Stimulated activated CD8-positive, alpha-beta memory T cell treated with anti-CD3 and anti-CD28 coated beads, Interleukin-15, amount 100 ng/mL, for 4 hours (primary cell): Measurements from ENCODE around the gene MYO1A.

Experiments used
- DNase-seq, 2 donors: peaks; one replicate each; pipeline ENCODE4 v3.0.0-alpha.2; 2020; ENCODE audit warnings: low read depth in 2 of 2

MYO1A gene

GRCh38 chr12:57049890-57050289, at the start of gene MYO1A:
Gene MYO1A, minus strand, starts transcription at chr12:57050129. Its CDS starts 1,806 bp downstream, at chr12:57048323.
- no peak for DNase-seq

GRCh38 chr12:57099047-57099714, 49.3 kb upstream of the MYO1A start:
- no peak for DNase-seq

DNA sequence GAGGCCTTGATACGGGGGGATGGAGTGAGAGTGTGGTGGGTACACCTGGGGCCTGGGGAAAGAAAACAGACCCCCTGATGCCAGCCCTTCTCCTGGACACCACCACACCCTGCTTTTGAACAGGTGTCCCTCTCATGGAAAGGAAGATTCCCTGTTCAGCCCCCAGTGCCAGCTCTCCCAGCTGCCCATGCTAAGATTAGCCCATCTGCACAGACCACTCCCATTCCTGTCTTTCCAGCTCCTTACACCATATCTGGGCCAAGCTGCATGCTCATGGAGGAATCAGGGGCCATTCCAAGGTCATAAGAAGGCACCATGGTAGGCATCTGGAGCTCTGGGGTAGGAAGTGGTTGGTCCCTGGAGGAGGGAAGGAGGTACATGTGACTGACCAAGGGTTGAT, 48.6 kb upstream of the MYO1A start:
- no peak for DNase-seq

DNA sequence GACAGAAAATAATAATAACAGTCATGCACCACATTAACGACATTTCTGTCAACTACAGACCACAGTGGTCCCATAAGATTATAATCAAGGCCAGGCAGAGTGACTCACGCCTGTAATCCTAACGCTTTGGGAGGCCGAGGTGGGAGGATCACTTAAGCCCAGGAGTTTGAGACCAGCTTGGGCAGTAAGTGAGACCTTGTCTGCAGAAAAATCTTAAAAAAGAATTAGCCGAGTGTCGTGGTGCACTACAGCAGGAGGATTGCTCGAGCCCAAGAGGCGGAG, 47.6 kb upstream of the MYO1A start:
- DNase-seq = no peak

DNA sequence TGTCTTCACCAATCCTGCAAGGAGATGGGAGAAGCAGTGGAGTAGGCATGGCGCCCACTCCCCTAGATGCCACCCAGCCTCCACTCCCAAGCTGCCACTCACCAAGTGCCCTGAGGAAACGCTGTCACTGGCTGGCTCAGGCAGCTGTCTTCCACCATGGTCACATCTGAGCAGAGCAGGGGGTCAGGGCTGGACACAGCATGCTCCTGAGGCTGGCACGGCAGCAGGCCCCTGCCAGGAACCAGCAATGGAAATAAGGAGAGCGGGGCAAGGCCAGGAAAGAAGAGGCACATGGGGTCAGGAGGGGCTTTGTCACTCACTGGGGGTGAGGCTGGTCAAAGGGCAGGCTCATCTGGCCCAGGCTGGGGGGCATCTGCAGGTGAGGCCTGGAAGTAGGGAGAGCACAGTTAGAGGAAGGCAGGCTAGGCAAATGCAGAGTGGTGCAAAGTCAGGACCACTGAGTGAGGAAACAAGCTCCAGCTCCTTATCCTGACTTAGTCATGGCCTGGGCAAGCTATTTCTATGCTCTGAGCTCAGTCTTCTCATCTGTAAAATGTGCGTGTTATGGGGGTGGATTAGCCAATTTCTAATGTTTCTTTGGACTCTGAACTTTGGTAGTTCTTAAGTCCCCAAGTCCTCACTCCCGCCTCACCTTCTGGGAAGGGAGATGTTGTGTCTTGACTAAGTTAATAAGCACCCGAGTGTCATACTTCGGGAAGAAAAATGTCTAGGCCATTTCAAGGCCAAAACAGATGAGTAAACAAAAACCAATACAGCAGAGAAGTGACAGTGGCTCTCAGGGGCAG, 47.0 kb upstream of the MYO1A start:
- no peak for DNase-seq

GRCh38 chr12:57096099-57096572, 46.2 kb upstream of the MYO1A start:
- no peak for DNase-seq

DNA sequence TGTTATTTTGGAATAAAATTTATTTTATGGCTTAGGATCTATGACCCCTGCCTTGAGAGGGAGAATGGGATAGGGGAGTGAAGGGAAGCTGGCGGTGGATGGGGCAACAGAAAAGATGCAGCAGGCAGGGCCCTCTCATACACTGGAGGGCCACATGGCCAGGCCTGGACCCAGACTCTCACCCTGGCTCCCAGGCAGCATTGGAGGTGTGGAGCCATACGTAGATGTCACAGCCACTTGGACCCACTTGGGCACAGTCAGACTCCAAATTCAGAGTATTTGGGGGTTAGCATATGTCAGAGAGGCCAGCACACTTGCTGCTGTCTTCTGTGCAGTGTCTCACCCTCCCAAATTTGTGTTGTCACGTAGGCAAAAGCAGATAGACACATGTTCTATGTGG, 45.5 kb upstream of the MYO1A start:
- DNase-seq = no peak

GRCh38 chr12:57094208-57095160, 44.6 kb upstream of the MYO1A start:
- no peak for DNase-seq

GRCh38 chr12:57093415-57094207, 43.7 kb upstream of the MYO1A start:
- peak; percentile 66 to 76 for DNase-seq

DNA sequence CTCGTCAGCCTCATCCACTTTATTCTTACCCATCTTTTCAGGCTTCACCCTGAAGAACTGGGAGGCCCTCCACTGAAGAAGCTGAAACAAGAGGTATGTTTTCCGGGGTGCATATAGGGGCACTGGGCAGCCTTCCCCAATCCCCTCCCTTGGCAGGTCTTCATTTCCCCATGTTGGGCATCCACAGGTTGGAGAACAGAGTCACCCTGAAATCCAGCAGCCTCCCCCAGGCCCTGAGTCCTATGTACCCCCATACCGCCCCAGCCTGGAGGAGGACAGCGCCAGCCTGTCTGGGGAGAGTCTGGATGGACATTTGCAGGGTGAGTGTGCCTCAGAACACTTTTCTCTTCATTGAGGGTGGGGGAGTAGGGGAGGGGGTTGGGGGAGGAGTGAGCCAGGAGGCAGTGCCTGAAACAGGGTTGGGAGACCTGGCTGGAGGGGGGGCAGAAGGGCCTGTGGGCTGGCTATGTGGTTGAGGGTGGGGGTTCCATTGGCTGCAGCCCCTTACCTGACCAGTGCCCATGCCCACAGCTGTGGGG, 43.0 kb upstream of the MYO1A start:
- no peak for DNase-seq

- no peak for DNase-seq
Observed at GRCh38 chr12:57092529-57092862, 42.6 kb upstream of the MYO1A start.

GRCh38 chr12:57091638-57092528, 42.0 kb upstream of the MYO1A start:
- no peak for DNase-seq

GRCh38 chr12:57090924-57091637, 41.2 kb upstream of the MYO1A start:
- DNase-seq = no peak

GRCh38 chr12:57090490-57090889, 40.6 kb upstream of the MYO1A start:
- DNase-seq = no peak

DNA sequence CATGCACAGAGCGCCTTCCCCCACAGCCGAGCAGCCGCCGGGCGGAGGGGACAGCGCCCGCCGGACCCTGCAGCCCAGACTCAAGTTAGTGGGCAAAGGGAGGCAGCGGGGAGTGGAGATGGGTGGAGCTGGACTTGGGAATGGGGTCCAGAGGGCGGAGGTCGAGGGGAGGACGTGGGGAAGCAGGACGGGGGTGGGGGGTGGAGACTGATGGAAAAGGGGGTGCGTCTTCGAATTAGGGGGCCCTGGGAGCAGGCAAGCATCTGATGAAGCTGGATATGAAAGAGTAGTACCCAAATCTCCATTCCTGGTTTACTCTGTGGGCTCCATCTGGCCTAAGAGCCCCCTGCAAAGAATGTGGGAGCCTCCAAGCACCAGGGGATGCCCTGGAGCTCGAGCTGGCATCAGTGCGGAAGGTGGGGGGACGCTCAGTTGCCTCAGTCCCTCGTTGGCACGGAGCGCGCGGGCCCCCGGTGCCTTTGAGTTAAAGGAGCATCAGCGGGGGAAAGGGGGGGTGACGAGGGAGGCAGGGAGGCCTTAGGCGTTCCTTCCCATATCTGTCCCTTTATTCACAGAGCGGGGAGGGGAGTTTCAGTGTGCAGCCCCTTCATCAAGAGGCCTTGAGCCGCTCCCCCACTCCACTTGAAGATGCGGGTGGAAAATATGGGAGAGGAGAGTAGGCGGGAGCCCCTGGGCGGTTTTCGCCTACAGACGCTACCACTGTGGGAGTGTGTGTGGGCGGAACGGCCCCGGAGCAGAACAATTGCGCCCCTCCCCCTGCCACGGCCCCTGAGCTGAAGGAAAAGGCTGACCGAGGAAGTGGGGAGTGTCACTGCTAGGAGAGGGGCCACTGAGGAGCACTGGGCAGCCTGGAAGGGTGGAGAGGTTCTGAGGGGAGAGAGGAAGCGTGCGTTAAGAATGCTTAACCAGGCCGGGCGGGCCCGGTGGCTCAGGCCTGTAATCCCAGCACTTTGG, 39.6 kb upstream of the MYO1A start:
- DNase-seq = peak; percentile 38 to 42

DNA sequence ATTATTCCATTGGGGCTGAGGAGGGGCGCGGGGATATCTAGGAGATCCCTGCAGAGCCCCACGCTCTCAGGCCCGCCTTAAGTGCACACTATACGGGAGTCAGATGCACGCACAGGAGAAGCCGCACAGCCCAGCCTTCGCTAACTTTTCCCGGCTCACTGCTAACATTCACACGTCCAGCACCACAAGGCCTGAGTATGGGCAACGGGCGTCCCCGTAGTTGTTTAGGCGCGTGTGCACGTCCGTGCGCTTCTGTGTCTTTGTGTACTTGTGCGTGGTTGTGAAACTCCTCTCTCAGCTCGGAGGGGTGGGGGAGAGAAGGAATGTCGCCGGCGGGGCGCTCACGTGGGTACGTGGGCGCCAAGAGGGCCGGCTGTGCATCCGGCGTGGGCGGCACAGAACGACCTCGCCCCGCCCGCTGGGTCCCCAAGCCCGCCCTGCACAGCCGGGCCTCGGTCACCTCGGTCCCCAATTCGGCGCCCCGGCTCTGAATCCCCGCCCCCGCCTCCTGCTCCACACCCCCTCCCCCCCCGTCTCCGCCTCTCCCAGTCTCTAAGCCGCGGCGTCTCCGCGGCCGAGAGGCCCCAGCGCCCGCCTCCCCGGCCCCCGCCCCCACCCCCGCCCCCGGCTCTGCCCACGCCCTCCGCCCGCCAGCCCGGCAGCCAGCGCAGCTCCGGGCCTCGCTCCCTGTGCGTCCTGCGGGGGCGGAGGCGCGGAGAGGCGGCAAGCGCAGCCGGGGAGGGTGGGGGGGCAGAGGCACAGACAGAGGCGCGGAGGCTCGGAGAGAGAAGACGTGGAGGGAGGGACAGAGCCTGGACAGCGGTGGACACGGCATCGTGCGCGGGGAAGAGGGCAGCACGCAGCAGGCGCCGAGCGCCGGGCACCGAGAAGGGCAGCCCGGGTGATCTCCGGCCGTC, 38.7 kb upstream of the MYO1A start, which contains the start of gene NAB2:
Gene NAB2 (plus strand): TSS at position 761 of the 917 bp plus-strand sequence. CDS start 158 bp downstream, outside the sequence.
- DNase-seq = peak; percentile 80 to 83

DNA sequence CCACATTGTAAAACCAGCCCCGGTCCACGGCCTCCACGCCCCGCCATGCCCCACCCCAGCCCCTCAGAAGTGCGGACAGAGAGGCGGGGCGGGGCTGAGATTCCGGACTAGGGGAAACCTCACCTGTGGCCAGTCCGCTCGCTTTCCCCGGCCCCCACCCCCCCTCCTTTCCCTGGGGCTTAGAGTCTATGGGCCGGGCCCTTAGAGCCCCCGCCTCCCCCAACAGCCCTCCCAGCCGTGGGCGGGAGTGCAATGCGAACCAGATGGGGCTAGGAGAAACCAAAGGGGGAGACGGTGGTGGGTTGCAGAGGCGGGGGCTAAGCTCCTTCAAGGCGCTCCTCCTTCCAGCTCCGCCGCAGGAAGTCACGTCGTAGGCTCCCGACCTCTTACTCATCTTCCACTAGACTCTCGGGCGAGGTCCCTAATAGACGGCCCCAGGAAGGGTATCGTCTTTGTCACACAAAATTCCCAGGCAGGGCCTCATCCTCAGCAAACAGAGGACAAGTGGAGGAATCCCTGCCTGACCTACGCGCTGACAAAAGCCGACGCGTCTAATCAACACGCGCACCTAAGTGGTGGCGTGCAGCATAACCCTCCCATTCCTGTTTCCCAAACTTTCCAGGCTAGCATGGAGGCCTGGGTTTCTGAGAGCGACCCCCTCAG, 37.9 kb upstream of the MYO1A start:
- DNase-seq = peak; percentile 83 to 89
